Measurements from ENCODE around the gene CCDC190. TPM values are rescaled to one million over a fixed set of nuclear protein-coding genes. Genes with fewer than 3 reads are reported as not detected.

Gene CCDC190
- polyA plus RNA-seq, 1 donor (not counting 4 experiments of a cell fraction or from before 2014, with no cell fraction given): 0.07 TPM

DNA sequence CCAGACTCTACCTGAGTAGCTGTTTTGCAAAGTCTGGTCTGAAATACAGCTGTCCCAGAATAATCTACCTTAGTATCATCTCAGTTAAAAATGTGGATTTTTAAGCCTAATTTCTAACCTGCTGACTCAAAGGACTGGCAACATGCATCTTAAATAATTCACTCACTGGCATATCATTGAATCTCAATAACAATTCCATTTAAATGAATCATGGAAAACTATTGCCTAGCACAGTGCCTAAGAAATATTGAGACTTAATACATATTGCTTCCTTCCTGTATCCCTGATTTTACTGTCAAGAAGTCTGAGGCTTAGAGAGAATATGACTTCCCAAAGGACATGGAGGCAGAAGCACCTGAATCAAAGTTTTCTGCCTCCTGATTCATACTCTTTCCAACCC is 3.1 kb downstream of the CCDC190 start:
- dilution Hi-C loops (cut with MboI; ENCODE audit: extremely low pct_ligation_motif_present, low sequenced_read_pairs): no loop called here
- Histone ChIP-seq H2AFZ (ENCODE audit: control insufficient read depth, low read length) (no peak overlapping the region), H3K4me1 (ENCODE audit: control insufficient read depth, extremely low read depth, insufficient read depth, low read length) (peaks cover 23% of the 10 kb centered on the region), H3K9me1 (ENCODE audit: control insufficient read depth, extremely low read depth, insufficient read depth, low read length) (no peaks in the 10 kb centered on the region), H3K4me2 (ENCODE audit: control insufficient read depth, extremely low read depth, insufficient read depth, low read depth, low read length) (no peak overlapping the region), H3K27ac (ENCODE audit: control insufficient read depth, insufficient read depth, low read length) (no peak overlapping the region), H3K36me3 (ENCODE audit: control insufficient read depth in 2 of 2, extremely low read depth in 1 of 2, insufficient read depth in 2 of 2, low read length in 2 of 2) (no peaks in the 10 kb centered on the region), H3K27me3 (ENCODE audit: control insufficient read depth, extremely low read depth, insufficient read depth, low read length) (no peaks in the 10 kb centered on the region), H3K9ac (ENCODE audit: control insufficient read depth, extremely low read depth, insufficient read depth, low read length) (no peak overlapping the region), H3K9me3 (ENCODE audit: control insufficient read depth, low read depth, low read length) (no peaks in the 10 kb centered on the region), H3K4me3 (ENCODE audit: control insufficient read depth in 2 of 3, extremely low read depth in 1 of 3, insufficient read depth in 2 of 3, low read depth in 1 of 3, low read length in 3 of 3) (no peak overlapping the region), H3K79me2 (ENCODE audit: control insufficient read depth, insufficient read depth, low read length) (no peaks in the 10 kb centered on the region), H4K20me1 (ENCODE audit: control insufficient read depth, extremely low read depth, insufficient read depth, low read length) (no peaks in the 10 kb centered on the region)
- DNase-seq (ENCODE audit: low read depth, low spot score) (no peak), FAIRE-seq (peak; percentile 29)
- TF ChIP-seq EZH2 (IDR thresholded peaks at IDR 0.05; ENCODE audit: low read length): no peak
- TF ChIP-seq, protein P1, sequence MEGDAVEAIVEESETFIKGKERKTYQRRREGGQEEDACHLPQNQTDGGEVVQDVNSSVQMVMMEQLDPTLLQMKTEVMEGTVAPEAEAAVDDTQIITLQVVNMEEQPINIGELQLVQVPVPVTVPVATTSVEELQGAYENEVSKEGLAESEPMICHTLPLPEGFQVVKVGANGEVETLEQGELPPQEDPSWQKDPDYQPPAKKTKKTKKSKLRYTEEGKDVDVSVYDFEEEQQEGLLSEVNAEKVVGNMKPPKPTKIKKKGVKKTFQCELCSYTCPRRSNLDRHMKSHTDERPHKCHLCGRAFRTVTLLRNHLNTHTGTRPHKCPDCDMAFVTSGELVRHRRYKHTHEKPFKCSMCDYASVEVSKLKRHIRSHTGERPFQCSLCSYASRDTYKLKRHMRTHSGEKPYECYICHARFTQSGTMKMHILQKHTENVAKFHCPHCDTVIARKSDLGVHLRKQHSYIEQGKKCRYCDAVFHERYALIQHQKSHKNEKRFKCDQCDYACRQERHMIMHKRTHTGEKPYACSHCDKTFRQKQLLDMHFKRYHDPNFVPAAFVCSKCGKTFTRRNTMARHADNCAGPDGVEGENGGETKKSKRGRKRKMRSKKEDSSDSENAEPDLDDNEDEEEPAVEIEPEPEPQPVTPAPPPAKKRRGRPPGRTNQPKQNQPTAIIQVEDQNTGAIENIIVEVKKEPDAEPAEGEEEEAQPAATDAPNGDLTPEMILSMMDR (optimal IDR thresholded peaks at IDR 0.05 in 1 of 3, IDR thresholded peaks at IDR 0.05 in 1 of 3, conservative IDR thresholded peaks at IDR 0.05 in 1 of 3; ENCODE audit: extremely low read depth in 1 of 3, insufficient read depth in 2 of 3, low read length in 3 of 3): no peak

DNA sequence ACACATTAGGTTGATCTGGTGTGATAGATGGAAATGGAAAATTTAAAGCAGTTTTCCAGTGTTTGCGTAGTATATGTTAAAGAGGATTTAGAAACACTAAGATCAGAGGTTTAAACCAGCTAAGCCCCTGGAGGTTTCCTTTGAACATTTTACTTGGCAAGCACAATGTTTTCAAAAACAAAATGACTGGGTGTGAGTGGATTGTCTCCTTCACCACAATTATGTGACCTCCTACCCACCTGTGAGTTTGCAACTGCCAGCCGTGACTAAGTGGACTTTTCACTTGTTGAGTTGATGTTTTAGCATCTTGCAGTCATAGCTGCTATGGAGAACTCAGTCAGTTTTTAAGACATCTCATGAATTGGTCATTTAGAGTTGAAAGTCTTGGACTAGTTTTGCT is 4.7 kb downstream of the CCDC190 start:
- H2AFZ ChIP-seq (ENCODE audit: control insufficient read depth, low read length): no peak overlapping the region
- H3K9me3 ChIP-seq (ENCODE audit: control insufficient read depth, low read depth, low read length): no peaks in the 10 kb centered on the region
- H3K4me2 ChIP-seq (ENCODE audit: control insufficient read depth, extremely low read depth, insufficient read depth, low read depth, low read length): no peak overlapping the region
- H3K27ac ChIP-seq (ENCODE audit: control insufficient read depth, insufficient read depth, low read length): no peak overlapping the region
- H3K36me3 ChIP-seq (ENCODE audit: control insufficient read depth in 2 of 2, extremely low read depth in 1 of 2, insufficient read depth in 2 of 2, low read length in 2 of 2): no peaks in the 10 kb centered on the region
- peaks cover 23% of the 10 kb centered on the region for H3K4me1 ChIP-seq (ENCODE audit: control insufficient read depth, extremely low read depth, insufficient read depth, low read length)
- no peak overlapping the region for H3K9ac ChIP-seq (ENCODE audit: control insufficient read depth, extremely low read depth, insufficient read depth, low read length)
- no peaks in the 10 kb centered on the region for H3K9me1 ChIP-seq (ENCODE audit: control insufficient read depth, extremely low read depth, insufficient read depth, low read length)
- TF ChIP-seq, protein P1 (optimal IDR thresholded peaks at IDR 0.05 in 1 of 3, IDR thresholded peaks at IDR 0.05 in 1 of 3, conservative IDR thresholded peaks at IDR 0.05 in 1 of 3; ENCODE audit: extremely low read depth in 1 of 3, insufficient read depth in 2 of 3, low read length in 3 of 3): no peak
- no peak for TF ChIP-seq EZH2 (IDR thresholded peaks at IDR 0.05; ENCODE audit: low read length)
- no peaks in the 10 kb centered on the region for H4K20me1 ChIP-seq (ENCODE audit: control insufficient read depth, extremely low read depth, insufficient read depth, low read length)
- DNase-seq (ENCODE audit: low read depth, low spot score) (peak; percentile 50), FAIRE-seq (peak; percentile 76)
- dilution Hi-C loops (cut with MboI; ENCODE audit: extremely low pct_ligation_motif_present, low sequenced_read_pairs): no loop called here
- no peaks in the 10 kb centered on the region for H3K27me3 ChIP-seq (ENCODE audit: control insufficient read depth, extremely low read depth, insufficient read depth, low read length)
- no peak overlapping the region for H3K4me3 ChIP-seq (ENCODE audit: control insufficient read depth in 2 of 3, extremely low read depth in 1 of 3, insufficient read depth in 2 of 3, low read depth in 1 of 3, low read length in 3 of 3)
- H3K79me2 ChIP-seq (ENCODE audit: control insufficient read depth, insufficient read depth, low read length): no peaks in the 10 kb centered on the region
